Activated CD4-positive, alpha-beta T cell treated with anti-CD3 and anti-CD28 coated beads for 36 hours (primary cell): ENCODE measurements around the gene PLAC1. TPM values are rescaled to one million over a fixed set of nuclear protein-coding genes. Genes with fewer than 3 reads are reported as not detected.

Experiments used
- microRNA-seq: library from miRNA; unstranded; fragments of <30 nt; microRNA quantifications from one replicate; pipeline ENCODE4 v1.2.0, GENCODE V29; 2021; ENCODE audit warnings: borderline replicate concordance
- total RNA-seq, 2 experiments: library from RNA; stranded (reverse); gene quantifications; one replicate each; pipeline ENCODE4 v1.2.3, GENCODE V29; 2021

The PLAC1 gene
- total RNA-seq, 2 experiments from 2014 or later = 0.18 TPM; not detected in 1

Small RNA genes lying within 50 kb of the gene (microRNA-seq; reads per million reads assigned to microRNA genes)
- gene MIR424 = 1,697 reads per million, percentile 88 among the genes with 10 or more reads in this experiment
- gene MIR450A1 = 2.1 reads per million
- gene MIR450A2 = 1.8 reads per million
- gene MIR450B = not detected
- gene MIR503 = 78.9 reads per million, percentile 61 among the genes with 10 or more reads in this experiment
- gene MIR542 = 3.9 reads per million, percentile 7 among the genes with 10 or more reads in this experiment

Other genes with a start within 250 kb of the PLAC1 start
- gene HPRT1, start 198.3 kb downstream of the PLAC1 start, total RNA-seq = 100 to 1,000 TPM in 1 of 2 experiments, 10 to 100 TPM in 1; 78.0 to 126 TPM
- gene PABIR2, start 138.7 kb upstream of the PLAC1 start, total RNA-seq = 10 to 100 TPM; 48.5 to 49.8 TPM